GM19324 (cell line): ENCODE measurements around the gene EPC1.
A peak's percentile ranks its signal among the peaks of the same experiment; 100 is the strongest.
"Not testable (repeated sequence)": the region's sequence is repeated elsewhere in the genome, so short reads cannot be mapped to it uniquely, and the experiment has no call there.

Source experiments
- ATAC-seq: cut with Tn5 transposase; IDR thresholded peaks from one replicate; pipeline ENCODE4 v1.9.1; 2021; ENCODE audit warnings: mild to moderate bottlenecking, moderate library complexity; ENCODE audit not compliant: unreplicated experiment, low FRiP score

Gene EPC1

GRCh38 chr10:32346551-32347362, at the start of gene EPC1:
EPC1 (minus strand) TSS chr10:32347158; CDS start chr10:32346915, 243 bp downstream.
- peak; percentile 68 for ATAC-seq

GRCh38 chr10:32393911-32394310, 47.0 kb upstream of the EPC1 start:
- no peak for ATAC-seq

GRCh38 chr10:32392284-32392683, 45.3 kb upstream of the EPC1 start:
- not testable (repeated sequence) for ATAC-seq

GRCh38 chr10:32390193-32390592, 43.2 kb upstream of the EPC1 start:
- no peak for ATAC-seq

- no peak for ATAC-seq
Observed at GRCh38 chr10:32388258-32389027, 41.5 kb upstream of the EPC1 start.

- no peak for ATAC-seq
Observed at GRCh38 chr10:32386623-32387260, 39.8 kb upstream of the EPC1 start.

GRCh38 chr10:32384171-32384570, 37.2 kb upstream of the EPC1 start:
- no peak for ATAC-seq

- ATAC-seq: no peak
Observed at GRCh38 chr10:32381165-32381564, 34.2 kb upstream of the EPC1 start.

GRCh38 chr10:32379950-32380551, 33.1 kb upstream of the EPC1 start:
- no peak for ATAC-seq

- ATAC-seq: peak; percentile 54
Observed at GRCh38 chr10:32379318-32379949, 32.5 kb upstream of the EPC1 start.

GRCh38 chr10:32378363-32379317, 31.7 kb upstream of the EPC1 start:
- ATAC-seq: peak; percentile 93

GRCh38 chr10:32377458-32378259, 30.7 kb upstream of the EPC1 start:
- no peak for ATAC-seq

- no peak for ATAC-seq
Observed at GRCh38 chr10:32376771-32377170, 29.8 kb upstream of the EPC1 start.

- ATAC-seq: no peak
Observed at GRCh38 chr10:32376097-32376496, 29.1 kb upstream of the EPC1 start.

- no peak for ATAC-seq
Observed at GRCh38 chr10:32375631-32376030, 28.7 kb upstream of the EPC1 start.

GRCh38 chr10:32374605-32375004, 27.6 kb upstream of the EPC1 start:
- ATAC-seq: no peak

GRCh38 chr10:32373496-32373895, 26.5 kb upstream of the EPC1 start:
- no peak for ATAC-seq

GRCh38 chr10:32373031-32373430, 26.1 kb upstream of the EPC1 start:
- no peak for ATAC-seq
